ENCODE data around the gene SPRY1. TPM values are rescaled to one million over a fixed set of nuclear protein-coding genes. Genes with fewer than 3 reads are reported as not detected.
A peak's percentile ranks its signal among the peaks of the same experiment; 100 is the strongest.

The SPRY1 gene
- total RNA-seq, 1 donor, result 7.3 TPM

DNA sequence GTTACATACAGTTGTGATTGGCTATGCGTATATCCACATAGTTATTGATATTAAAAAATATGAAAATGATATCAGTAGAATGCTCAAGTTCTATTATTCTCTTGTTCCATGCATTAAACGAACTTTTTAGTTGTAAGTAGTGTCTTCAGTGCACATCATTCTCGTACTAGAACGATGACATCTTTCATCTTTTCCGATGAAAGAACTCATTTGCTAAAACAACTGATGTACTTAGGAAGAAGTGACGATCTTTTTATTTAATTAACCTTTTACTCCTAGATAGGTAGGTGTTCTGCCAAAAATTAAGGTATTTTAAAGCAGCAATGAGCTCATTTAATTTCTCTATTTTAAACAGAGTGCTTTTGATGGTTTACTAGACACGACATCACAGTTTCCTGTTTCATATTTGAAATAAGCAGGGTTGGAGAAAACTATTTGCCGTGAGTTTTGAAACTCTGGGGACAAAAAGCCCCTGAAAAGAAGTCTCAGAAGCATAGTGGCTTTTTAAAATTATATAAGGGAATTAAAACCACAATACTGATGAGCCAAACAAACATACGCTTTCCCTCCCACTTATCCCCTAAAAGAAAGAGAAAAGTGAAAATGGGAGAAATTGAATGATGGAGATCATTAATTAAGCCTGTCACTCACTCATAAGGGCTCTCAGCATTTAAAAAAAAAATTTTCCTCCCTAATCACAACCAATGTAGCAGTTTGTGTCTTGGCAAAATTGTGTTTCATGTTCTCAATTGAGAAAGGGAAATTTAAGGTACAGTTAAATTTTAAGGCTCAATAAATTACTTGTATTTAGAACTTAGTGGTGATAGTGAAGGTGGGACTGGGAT is 25.6 kb downstream of the SPRY1 start:
- no peak for DNase-seq (ENCODE audit: low read depth)
- TF ChIP-seq, protein P1, sequence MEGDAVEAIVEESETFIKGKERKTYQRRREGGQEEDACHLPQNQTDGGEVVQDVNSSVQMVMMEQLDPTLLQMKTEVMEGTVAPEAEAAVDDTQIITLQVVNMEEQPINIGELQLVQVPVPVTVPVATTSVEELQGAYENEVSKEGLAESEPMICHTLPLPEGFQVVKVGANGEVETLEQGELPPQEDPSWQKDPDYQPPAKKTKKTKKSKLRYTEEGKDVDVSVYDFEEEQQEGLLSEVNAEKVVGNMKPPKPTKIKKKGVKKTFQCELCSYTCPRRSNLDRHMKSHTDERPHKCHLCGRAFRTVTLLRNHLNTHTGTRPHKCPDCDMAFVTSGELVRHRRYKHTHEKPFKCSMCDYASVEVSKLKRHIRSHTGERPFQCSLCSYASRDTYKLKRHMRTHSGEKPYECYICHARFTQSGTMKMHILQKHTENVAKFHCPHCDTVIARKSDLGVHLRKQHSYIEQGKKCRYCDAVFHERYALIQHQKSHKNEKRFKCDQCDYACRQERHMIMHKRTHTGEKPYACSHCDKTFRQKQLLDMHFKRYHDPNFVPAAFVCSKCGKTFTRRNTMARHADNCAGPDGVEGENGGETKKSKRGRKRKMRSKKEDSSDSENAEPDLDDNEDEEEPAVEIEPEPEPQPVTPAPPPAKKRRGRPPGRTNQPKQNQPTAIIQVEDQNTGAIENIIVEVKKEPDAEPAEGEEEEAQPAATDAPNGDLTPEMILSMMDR (IDR thresholded peaks at IDR 0.05; ENCODE audit: insufficient read depth, low read depth, low read length), result no peak
- peak overlapping the region; percentile 12 for H3K4me3 ChIP-seq (ENCODE audit: low read depth, low read length)

DNA sequence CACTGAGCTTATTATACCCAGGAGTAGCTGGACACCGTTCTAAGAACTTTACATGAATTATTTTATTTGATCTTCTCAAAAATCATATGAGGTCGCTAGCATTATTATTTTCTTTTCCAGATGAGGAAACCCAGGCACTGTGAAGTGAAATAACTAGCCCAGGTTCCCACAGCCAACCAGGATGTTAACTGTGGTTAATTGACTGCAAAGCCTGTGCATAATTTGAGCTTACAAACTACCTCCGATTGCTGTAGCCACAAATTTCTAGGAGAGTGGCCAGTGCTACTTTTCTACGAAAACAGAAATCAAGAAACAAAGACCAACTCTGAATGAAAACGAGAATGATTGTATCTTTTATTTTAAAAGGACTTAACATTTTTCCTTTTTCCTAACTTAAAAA is 27.2 kb downstream of the SPRY1 start:
- H3K4me3 ChIP-seq (ENCODE audit: low read depth, low read length), result no peak overlapping the region
- TF ChIP-seq, protein P1 (IDR thresholded peaks at IDR 0.05; ENCODE audit: insufficient read depth, low read depth, low read length), result no peak

DNA sequence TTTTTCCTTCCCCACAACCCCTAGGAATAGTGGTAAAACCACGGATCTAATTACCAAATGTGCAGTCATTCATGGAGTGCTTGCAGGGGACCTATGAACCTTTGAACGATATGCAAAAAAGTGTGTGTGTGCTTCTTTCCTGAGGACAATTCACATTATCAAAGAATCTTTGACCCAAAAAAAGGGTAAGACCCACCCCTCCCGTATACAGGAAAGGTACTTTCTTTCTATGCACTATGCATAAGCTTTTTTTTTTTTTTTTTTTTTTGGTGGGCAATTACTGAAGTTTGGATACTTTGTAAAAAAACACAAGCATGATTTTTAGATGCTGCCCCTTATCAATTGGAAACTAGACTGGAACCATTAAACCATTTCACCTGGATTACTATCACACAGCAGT is 31.4 kb downstream of the SPRY1 start:
- TF ChIP-seq, protein P1 (IDR thresholded peaks at IDR 0.05; ENCODE audit: insufficient read depth, low read depth, low read length), result no peak
- no peak overlapping the region for H3K4me3 ChIP-seq (ENCODE audit: low read depth, low read length)
- no peak for DNase-seq (ENCODE audit: low read depth)

More for the DNA sequence above, 27.2 kb downstream of the SPRY1 start:
- no peak for DNase-seq (ENCODE audit: low read depth)

DNA sequence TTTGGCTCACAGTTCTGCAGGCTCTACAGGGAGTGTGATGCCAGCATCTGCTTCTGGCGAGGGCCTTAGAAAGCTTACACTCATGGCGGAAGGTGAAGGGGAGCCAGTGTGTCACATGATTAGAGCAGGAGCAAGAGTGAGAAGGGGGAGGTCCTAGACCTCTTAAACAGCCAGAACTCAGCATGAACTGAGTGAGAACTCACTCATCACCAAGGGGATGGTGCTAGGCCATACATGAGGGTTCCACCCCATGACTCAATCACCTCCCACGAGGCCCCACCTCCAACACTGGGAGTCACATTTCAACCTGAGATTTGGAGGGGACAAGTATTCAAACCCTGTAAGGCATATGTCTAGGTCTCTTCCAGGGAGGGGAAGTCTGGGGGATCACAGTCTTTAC is 33.4 kb downstream of the SPRY1 start:
- no peak overlapping the region for H3K4me3 ChIP-seq (ENCODE audit: low read depth, low read length)
- no peak for DNase-seq (ENCODE audit: low read depth)
- TF ChIP-seq, protein P1 (IDR thresholded peaks at IDR 0.05; ENCODE audit: insufficient read depth, low read depth, low read length), result no peak

DNA sequence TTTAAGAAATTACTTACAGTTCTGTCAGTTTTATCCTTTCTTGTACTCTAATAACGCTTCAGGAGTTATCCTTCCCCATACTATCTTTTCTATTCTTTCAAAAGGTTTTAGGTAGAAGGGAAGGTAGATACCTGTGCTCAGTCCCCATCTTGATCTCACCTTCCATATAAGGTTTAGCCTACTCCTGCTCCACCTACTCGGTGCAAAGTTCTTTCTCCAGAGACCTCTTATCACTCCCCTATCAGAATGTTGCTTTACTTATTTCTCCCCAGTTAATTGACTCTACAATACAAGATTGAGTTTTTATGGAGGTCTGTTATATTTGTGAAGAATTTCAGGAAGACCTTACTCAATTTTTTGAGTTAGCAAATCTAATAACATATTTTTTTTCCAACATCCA is 33.9 kb downstream of the SPRY1 start:
- TF ChIP-seq, protein P1 (IDR thresholded peaks at IDR 0.05; ENCODE audit: insufficient read depth, low read depth, low read length), result no peak
- H3K4me3 ChIP-seq (ENCODE audit: low read depth, low read length), result no peak overlapping the region
- no peak for DNase-seq (ENCODE audit: low read depth)

DNA sequence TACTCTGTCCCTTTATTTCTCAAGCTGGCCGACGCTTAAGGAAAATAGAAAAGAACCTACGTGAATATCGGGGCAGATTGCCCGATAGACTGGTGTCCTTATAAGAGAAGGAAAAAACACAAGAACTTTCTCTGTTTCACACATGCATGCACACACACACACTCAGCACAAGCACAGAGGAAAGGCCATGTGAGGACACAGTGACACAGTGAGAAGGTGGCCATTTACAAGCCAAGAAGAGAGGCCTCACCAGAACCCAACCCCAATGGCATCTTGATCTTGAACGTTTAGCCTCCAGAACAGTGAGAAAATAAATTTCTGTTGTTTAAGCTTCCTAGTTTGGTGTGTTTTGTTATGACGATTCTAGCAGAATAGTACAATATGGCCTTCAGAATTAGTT is 37.0 kb downstream of the SPRY1 start:
- DNase-seq (ENCODE audit: low read depth), result no peak
- no peak overlapping the region for H3K4me3 ChIP-seq (ENCODE audit: low read depth, low read length)
- TF ChIP-seq, protein P1 (IDR thresholded peaks at IDR 0.05; ENCODE audit: insufficient read depth, low read depth, low read length), result no peak
